LHCN-M2 (cell line): ENCODE data around the gene CHRNB4. TPM values are rescaled to one million over a fixed set of nuclear protein-coding genes. Genes with fewer than 3 reads are reported as not detected.

Source experiments
- DNase-seq: peaks from one replicate; pipeline ENCODE4 v3.0.0-alpha.2; 2012; ENCODE audit warnings: low read depth
- total RNA-seq: library from RNA; depleted of rRNA; stranded (reverse); fragments of >200 nt; gene quantifications from 2 replicates; pipeline ENCODE4 v1.2.3, GENCODE V29; 2014

Gene CHRNB4
- total RNA-seq, 1 experiment from 2014 or later = not detected

DNA sequence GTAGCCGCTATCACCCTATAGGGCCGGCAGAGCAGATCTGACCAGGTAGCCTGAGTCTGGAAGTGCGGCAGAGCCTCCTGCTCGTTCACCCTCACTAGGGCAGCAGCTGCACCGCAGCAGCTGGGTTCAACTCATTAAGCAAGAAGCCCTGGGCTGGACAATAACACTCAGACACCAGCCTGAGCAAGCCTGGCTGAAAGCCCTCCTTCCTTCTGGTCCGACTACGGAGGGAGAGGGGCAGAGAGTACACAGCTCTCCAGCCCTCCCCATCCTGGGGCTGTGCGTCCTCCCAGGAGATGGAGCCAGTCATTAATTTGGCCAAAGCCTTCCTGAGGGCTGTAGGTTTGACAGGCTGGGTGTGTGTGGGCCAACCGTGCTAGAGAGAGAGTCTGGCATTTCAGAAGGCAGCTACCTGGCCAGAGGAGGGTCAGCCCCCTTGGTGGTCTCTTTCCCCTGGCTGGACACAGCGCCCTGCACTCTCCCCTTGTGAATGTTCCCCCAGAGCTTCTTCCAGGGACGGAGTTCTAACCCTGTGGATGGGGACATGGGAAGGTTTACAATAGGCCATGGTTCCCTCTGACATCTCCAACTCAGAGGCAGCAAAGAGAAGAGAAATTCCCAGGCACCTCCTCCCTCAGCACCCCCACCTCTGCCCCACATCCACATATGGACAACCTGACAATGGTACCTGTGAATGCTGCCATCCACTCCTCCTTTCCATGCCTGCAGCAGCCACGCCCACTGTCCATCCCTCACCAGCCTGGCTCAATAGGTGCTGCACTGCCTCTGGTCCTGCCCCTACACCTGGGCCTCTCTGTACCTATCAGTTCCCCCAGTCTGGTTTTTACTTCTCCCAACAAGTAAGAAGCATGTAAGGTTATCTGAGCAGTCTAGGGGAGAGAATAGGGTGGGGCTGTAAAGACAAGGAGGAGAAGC lies 6.5 kb downstream of the CHRNB4 start:
- no peak for DNase-seq

DNA sequence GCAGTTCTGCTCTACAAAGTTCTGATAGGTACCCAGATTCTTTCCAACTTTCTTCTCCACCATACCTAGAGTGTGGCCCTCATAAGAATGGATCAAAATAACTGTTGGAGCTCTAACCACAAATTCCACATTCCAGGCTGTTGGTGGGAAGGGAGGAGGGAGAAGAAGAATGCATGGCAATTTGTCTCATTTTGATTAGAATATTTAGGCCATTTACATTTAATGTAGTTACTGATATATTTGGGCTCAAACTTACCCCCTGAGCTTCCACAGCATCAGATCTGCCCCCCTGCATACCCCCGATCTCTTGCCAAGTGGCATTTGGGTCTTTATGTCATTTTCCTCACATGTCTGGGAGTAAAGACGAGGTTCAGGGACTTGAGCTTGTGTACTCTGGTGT lies 7.7 kb downstream of the CHRNB4 start:
- no peak for DNase-seq

DNA sequence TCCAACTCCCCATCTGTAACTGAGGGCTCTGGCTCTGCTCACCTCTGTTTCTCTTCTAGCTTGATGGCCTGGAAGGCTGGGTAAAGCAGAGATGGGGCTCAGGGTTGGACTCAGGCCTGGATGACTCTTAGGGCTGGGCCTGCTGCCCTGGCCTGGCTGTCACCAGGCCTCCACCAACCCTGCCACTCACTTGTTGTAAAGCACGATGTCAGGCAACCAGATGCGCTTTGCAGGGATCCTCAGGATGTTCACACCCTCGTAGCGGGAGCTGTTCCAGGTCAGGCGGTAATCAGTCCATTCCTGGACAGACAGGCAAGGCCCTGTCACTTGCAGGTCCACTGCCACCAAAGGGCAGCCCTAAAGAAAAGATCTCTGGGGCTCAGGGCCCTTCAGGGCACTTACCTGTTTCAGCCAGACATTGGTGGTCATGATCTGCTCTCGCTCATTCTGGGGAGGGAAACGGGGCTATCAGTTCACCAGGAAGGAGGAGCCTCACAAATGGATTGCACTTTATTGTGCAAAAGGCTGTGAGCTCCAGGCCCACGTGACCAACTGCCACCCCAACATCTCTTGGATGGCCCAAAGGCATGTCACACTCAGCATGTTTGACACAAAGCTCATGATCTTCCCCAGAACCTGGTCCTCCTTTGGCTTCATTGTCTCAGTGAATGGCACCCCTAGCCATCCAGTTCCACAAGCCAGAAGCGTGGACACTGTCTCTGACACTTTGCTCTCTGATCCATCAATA lies 9.9 kb downstream of the CHRNB4 start:
- no peak for DNase-seq

DNA sequence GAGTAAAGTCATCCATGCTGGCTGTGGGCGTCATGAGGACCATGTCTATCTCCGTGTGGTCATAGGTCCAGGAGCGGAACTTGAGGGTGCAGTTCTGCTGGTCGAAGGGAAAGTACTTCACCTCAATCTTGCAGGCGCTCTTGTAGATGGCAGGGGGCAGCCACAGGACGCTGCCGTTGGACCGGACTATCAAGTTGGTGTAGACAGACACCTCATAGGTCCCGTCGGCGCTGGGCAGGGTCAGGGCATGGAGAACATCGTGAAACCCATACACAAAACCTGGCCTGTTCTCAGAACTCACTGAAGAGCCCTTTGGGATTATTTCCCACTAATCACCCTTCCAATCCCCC lies 11.3 kb downstream of the CHRNB4 start:
- no peak for DNase-seq

DNA sequence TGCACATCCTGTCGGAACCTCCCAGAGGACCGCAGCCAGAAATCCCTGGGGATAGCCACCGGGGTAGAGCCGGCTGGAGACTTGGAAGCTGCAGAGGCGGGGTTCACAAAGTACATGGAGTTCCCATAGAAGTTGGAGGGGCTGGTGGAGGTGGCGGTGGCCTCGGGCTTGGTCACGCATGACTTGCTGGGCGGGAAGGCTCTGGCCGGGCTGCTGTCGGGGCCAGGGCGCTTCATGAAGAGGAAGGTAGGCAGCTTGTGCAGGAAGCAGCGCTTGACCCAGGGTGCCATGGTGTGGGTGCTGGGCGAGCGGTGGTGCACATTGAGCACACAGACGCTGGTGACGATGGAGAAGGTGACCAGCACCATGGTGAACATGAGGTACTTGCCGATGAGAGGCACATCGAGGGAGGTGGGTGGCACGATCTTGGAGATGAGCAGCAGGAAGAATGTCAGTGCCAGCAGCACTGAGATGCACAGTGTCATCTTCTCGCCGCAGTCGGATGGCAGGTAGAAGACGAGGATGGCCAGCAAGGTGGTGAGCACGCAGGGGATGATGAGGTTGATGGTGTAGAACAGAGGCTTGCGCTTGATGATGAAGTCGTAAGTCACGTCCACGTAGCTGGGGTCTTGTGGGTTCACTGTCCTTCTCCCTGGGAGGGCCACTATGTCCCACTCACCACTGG lies 11.8 kb downstream of the CHRNB4 start:
- DNase-seq = no peak

DNA sequence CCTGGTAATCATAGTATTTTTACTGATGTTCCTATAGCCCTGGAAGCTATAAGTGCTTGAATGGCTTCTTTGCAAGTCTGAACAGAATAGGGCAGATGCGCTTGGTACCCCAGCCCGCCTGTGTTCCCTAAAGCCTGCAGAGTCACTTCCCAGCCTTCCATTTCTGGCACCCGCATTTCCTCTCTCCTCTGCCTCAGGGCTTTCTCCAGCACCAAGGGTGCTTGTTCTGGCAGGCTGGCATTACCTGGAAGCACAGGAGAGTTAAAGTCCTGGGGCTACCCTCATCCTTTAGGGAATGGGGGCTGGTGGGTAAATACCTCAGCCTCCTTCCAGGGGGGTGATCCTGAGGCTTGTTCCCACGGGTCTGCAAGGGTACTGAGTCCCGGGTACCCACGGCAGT lies 12.8 kb downstream of the CHRNB4 start:
- no peak for DNase-seq

DNA sequence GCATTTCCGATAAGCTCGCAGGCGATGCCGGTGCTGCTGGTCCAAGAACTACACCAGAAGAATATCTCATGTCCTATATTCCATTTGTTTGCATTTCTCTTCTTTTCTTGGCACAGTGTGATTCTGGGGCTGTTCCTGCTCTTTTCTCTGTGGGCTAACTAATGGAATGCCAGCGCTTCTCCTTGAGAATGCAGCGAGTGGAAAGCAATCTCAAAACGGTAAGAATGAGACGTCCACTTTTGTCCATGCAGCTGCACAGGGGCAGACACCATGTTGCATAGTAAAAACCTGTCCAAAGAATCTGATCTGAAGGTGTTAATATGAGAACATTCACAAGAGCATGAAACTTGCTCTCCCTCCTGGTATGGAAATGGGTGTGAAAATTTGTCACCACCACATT lies 13.7 kb downstream of the CHRNB4 start:
- no peak for DNase-seq

DNA sequence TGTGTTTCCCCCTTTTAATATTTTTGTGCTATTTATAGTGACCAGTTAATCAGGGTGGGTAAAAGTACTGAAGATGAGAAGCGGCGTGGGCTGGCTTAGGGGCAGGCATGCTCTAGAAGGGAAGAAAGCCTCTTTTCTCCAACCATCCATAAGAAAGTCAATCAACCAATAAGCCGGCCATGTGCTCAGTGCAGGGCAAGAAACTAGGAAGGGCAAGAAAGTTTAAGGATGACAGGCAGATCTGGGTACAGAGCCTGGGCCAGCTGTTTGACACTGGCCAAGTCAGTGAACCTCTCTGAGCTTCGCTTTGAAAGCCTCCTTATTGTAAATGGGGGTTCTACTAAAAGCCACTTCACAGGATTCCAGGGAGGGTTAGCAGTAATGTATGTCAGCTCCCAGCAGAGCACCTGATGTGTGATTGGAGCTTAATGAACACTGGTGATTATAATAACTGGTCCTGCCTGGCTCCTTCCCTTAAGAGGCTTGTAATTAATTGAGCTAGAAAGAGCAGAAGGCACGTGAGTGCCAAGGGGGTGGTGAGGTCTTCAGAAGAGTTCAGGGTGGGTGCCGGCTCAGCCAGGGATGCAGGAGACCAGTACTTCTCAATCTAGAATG lies 14.5 kb downstream of the CHRNB4 start:
- no peak for DNase-seq

DNA sequence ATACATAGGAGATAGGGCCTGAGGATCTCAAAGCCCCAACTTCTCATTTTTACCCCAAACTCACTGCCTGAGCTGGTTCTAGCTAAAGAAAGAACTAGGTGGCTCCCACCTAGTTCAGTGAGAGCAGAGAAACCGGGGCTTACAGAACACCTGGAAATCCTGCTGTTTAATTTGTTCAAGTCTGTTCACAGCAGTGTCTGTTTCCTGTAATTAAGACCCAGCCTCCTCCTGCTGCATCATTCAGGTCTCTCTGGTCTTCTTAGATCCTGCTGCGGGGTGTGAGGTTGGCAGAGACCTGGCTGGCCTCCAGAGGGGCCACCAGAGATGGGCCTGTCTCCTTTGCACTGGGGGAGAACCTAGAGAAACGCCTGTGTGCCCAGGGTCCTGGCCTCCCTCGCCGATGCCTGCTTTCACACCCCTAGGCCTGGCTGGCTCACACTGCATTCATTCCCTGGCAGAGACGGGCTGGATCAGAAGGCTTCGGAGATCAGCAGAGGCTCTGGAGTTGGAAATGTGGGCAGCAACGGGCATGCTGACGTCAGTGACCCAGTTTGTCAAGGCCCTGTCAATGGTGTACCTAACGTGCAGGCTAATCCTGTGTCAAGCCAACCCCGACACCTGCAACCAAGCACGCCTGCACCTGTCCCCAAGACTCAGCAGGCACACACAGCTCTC lies 15.3 kb downstream of the CHRNB4 start:
- DNase-seq = no peak

DNA sequence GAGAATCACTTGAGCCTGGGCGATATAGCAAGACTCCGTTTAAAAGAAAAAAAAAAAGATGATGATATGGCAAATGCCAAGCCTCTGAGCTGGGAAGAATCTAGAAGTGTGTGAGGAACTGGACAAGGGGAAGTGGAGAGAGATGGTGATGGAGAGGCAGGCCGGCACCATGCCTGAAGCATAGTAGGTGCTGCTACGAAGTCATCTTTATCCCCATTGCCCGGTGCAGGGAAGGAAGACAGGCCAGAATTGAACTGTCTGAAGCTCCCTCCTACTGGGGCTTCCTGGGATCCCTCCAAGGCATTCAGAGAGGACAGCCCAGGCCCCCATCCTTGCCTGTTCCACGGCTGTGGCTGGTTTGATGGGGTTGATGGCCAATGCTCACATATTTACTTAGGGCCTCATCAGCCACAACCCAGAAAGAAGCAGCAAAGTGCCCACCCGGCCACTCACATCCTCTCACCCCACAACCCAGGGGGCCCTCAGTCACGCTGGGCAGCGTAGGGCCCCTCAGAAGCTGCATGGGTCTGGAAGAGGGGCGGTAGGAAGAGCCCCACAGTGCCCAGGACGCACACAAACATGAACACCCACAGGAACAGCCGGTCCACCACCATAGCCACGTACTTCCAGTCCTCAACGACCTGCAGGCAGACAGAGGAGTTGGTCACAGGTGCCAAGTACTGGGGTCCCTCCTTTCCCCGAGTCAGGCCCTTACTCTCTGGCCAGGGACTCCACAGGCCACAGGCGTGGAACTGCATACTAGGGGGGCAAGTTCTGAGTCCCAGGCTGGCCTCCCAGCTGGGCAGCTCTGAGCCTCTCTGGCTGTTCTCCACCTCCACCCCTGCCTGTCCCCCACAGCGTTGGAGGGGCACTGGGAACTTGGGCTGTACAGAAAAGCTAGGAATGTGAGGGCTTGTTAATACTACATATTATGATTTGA lies 16.1 kb downstream of the CHRNB4 start:
- DNase-seq = no peak

DNA sequence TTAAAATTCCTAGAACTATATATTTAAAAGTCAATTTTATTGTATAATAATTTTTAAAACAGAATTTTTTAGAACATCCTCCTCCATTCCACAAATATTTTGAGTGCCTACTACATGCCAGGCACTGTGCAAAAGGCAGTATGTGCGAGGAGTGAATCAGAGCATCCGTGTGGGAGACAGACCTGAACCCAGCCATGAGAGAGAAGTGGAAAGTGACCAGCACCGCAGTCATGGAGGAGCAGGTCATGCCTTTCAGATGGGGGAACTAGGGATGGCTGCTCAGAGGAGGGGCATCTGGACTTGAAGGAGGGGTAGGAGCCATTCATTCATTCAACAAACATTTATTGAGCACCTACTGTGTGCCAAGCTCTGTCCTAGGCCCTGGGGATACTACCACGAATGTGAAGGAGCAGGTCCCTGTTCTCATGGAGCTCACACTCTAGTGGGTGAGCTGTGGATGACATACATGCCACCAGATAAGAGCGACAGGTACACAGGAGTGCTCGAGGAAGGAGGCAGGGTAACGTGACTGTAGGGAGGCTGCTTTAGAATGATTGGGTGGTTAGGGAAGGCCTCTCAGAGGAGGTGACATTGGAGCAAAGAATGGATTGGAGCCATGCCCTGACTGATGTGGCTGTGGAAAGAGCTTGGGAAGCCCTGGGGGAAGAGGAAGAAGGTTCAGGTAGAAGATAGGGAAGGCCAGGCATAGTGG lies 17.1 kb downstream of the CHRNB4 start:
- DNase-seq = no peak

DNA sequence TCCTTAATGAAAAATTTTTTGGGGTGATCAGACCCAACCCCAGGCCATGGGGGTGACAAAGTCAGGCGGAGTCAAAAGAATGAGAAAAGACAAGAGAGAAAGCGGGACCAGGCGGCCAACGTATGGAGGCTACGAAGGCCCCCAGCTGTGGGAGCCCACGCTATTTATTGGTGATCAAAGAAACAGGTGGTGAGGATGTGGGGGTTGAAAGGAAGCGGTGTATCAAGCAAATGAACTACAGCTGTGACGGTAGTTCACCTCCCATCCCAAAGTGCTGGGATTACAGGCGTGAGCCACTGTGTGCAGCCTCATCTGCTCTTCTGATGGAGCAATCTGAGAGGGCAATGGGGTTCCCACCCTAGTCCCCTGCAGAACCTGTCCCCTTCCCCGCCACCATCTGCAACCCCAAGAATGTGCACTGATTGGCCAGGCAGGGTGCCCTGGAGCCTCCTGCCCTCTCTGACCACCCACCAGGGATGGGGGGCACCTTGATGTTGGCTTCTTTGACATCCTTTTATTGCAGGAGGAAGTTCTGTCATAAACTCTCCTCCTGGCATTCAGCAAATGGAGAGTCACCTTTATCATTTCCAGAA lies 19.1 kb downstream of the CHRNB4 start:
- DNase-seq = no peak

DNA sequence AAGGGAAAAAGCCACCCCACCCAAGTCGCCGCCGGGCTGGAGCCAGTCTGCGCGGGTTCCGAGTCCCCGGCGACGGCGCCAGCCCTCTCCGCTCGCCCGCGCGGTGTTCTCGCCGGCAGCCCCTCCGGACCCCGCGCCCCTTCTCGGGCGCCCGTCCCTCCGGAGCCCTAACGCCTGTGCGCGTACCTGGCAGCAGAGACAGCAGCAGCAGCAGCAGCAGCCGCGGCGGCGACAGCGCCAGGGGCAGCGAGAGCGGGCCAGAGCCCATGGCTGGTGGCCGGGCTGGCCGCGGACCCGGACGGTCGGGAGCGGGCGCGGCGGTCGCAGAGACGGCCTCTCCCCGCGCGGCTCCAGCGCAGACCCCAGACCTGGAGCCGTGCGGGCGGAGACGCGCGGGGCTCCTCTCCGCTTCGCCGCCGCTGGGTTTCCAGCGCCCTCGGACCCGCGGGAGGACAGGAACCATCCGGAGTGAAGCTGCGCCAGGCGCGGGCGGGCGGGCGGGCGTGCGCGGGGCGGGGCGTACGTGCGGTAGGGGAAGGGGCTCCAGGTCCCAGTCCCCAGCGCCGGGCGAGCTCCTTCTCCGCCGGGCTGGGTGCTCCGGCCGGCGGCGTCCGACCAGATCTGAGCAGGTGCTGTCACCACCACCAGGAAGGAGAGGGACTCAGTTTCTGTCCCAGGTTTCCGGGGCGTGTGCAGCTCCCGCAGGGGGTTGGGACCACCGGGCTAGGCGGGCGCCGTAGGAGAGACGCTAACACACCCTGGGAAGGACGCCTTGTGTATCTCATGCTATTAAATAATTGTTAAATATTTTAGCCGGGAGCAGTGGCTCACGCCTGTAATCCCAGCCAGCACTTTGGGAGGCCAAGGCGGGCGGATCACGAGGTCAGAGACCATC lies 20.2 kb downstream of the CHRNB4 start, which contains the start of gene CHRNA3:
Gene CHRNA3 (minus strand): TSS at position 470 of the 895 bp plus-strand sequence. CDS start 202 bp downstream, at position 268.
- no peak for DNase-seq

DNA sequence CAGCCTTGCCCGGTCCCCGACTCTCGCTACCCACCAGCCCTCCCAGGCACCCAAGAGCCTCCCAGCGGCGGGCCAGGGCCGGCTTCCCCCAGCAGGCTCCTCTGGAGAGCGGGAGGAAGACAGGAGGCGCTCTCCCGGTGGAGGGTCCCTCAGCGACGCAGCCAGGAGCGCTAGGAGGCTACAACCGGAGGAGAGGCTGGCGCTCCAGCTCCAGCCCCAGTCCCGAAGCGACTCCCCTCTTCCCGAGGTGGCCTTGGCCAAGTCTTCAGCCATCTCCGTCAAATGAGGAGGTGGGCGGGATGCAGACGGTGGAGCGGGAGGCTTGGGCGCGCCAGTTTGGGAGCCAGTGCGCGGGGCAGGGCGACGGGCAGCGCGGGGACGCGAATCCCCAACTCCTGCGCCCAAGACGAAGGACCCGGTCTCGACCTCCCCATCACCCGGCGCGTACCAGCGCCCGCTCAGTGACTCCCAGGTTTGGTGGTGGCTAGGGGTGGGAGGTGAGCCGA lies 20.9 kb downstream of the CHRNB4 start:
- DNase-seq = peak; percentile 4

DNA sequence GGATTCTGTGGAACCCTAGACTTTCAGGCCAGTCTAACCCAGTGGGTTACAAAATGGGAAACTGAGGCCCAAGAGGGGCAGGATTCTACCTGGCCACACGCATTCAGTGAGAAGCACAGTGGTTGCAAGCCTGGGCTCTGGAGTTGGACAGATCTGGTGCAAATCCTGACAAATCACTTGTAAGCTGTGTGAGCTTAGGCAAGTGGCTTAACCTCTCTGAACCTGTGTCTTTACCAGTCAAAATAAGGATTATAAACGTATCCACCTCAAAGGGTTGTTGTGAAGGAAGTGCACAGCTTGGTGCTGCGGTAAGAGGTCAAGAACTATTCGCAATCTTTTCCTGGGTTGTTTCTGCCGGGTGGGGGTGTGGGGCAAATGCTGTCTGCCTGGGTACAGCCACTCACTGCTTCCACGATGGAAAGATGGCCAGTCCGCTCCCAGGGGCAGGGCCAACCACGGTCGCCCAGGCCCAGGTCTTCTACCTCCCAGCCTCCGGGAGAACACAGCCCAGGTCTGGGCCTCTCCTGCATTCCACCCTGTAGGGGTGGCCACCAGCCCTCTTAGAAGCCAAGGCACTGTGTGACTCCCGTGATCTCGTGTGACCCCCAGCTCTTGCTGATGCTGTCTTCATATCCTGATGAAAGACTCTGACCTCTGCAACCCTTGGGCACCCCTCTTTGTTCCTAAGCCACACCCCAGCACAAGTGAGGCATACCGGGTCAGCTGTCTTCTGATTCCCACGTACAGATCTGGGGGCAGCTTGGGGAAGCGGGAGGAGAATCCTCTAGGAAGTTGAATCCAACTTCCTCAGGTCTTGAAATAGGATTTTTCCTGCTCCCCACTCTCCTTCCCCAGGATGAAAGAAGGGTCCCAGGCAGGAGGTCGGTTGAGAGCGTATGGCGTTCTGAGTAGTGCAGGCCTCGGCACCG lies 21.7 kb downstream of the CHRNB4 start:
- no peak for DNase-seq

DNA sequence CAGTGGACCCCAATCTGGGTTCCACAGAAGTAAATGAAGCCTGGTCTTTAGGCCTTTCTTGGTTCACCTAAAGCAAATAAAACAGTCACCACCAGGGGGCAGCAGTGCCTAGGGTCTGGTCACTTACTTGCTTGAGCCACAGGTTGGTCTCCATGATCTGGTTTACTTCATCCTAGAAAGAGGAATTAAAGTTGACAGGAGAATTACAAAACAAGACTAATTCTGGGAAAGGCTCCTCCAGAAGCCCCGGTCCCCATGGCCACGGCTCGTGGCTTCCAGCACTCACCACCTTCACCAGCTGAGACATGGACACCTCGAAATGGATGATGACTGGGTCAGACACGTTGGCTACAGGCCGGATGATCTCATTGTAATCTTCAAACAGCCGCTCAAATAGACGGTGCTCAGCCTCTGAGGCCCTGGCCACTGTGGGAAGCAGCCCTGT lies 22.5 kb downstream of the CHRNB4 start:
- peak; percentile 71 for DNase-seq
